ENCODE data around the gene MAP3K7CL.

Gene MAP3K7CL

GRCh38 chr21:29144736-29145353, 14.4 kb downstream of the MAP3K7CL start:
- no peak for DNase-seq (ENCODE audit: extremely low spot score)
- ChIA-PET POLR2A (interaction anchor here (1.3 kb wide), 1 partner anchor 71 kb away, joined by 4 read pairs; the partner anchor contains the start of gene CCT8), CTCF (no interaction called here)
- TF ChIP-seq LEF1 (IDR thresholded peaks at IDR 0.05; ENCODE audit: borderline replicate concordance) (no peak), FOXA1 (IDR thresholded peaks at IDR 0.05) (no peak), ZNF384 (IDR thresholded peaks at IDR 0.05) (no peak), HDGF (IDR thresholded peaks at IDR 0.05; ENCODE audit: borderline replicate concordance) (no peak), SP1 (IDR thresholded peaks at IDR 0.05) (no peak), PKNOX1 (IDR thresholded peaks at IDR 0.05) (no peak), SUZ12 (IDR thresholded peaks at IDR 0.05) (no peak), ARNT (IDR thresholded peaks at IDR 0.05) (no peak), ELF4 (IDR thresholded peaks at IDR 0.05) (no peak), L3MBTL2 (conservative IDR thresholded peaks at IDR 0.05) (no peak), CTBP1 (IDR thresholded peaks at IDR 0.05; ENCODE audit: borderline replicate concordance) (no peak), FOXM1 (IDR thresholded peaks at IDR 0.05; ENCODE audit: borderline replicate concordance) (no peak)

- TF ChIP-seq BHLHE40 (IDR thresholded peaks at IDR 0.05; ENCODE audit: borderline replicate concordance) (no peak), L3MBTL2 (conservative IDR thresholded peaks at IDR 0.05) (no peak), FOXA1 (IDR thresholded peaks at IDR 0.05) (no peak), SUZ12 (IDR thresholded peaks at IDR 0.05) (no peak), CTBP1 (IDR thresholded peaks at IDR 0.05; ENCODE audit: borderline replicate concordance) (no peak), ZNF384 (IDR thresholded peaks at IDR 0.05) (no peak), TARDBP (IDR thresholded peaks at IDR 0.05) (no peak), SP1 (IDR thresholded peaks at IDR 0.05) (no peak), FOXM1 (IDR thresholded peaks at IDR 0.05; ENCODE audit: borderline replicate concordance) (no peak), ARNT (IDR thresholded peaks at IDR 0.05) (no peak), PKNOX1 (IDR thresholded peaks at IDR 0.05) (no peak), LEF1 (IDR thresholded peaks at IDR 0.05; ENCODE audit: borderline replicate concordance) (no peak), FOXK2 (IDR thresholded peaks at IDR 0.05) (no peak)
- DNase-seq (ENCODE audit: extremely low spot score): no peak
- POLR2A ChIA-PET: interaction anchor here (1.0 to 1.3 kb wide), 2 partner anchors 10 to 72 kb away, joined by 4 read pairs; partner anchors contain the start of gene CCT8
- CTCF ChIA-PET: interaction anchor here (1.4 kb wide), 1 partner anchor 10 kb away, joined by 3 read pairs; no protein-coding TSS in a partner anchor
These were observed 14.9 kb downstream of the MAP3K7CL start for GRCh38 chr21:29145354-29145782.

GRCh38 chr21:29145852-29146453, 15.5 kb downstream of the MAP3K7CL start:
- POLR2A ChIA-PET: interaction anchor here (1.0 kb wide), 2 partner anchors 10 to 72 kb away, joined by 3 to 4 read pairs; partner anchors contain the start of gene CCT8
- CTCF ChIA-PET: interaction anchor here (1.4 kb wide), 1 partner anchor 9 kb away, joined by 3 read pairs; no protein-coding TSS in a partner anchor
- no peak for DNase-seq (ENCODE audit: extremely low spot score)
- TF ChIP-seq FOXK2 (IDR thresholded peaks at IDR 0.05) (no peak), TARDBP (IDR thresholded peaks at IDR 0.05) (no peak), ZNF384 (IDR thresholded peaks at IDR 0.05) (no peak), FOXM1 (IDR thresholded peaks at IDR 0.05; ENCODE audit: borderline replicate concordance) (no peak), ELF4 (IDR thresholded peaks at IDR 0.05) (no peak), L3MBTL2 (conservative IDR thresholded peaks at IDR 0.05) (no peak), PKNOX1 (IDR thresholded peaks at IDR 0.05) (no peak), HDGF (IDR thresholded peaks at IDR 0.05; ENCODE audit: borderline replicate concordance) (no peak), NFRKB (IDR thresholded peaks at IDR 0.05) (no peak), ARNT (IDR thresholded peaks at IDR 0.05) (no peak), SUZ12 (IDR thresholded peaks at IDR 0.05) (no peak), SP1 (IDR thresholded peaks at IDR 0.05) (no peak), FOXA1 (IDR thresholded peaks at IDR 0.05) (no peak), BHLHE40 (IDR thresholded peaks at IDR 0.05; ENCODE audit: borderline replicate concordance) (no peak), CTBP1 (IDR thresholded peaks at IDR 0.05; ENCODE audit: borderline replicate concordance) (no peak), LEF1 (IDR thresholded peaks at IDR 0.05; ENCODE audit: borderline replicate concordance) (no peak)

GRCh38 chr21:29146726-29147125, 16.3 kb downstream of the MAP3K7CL start:
- ChIA-PET POLR2A (interaction anchor here (1.0 kb wide), 1 partner anchor 73 kb away, joined by 3 read pairs; the partner anchor contains the start of gene CCT8), CTCF (interaction anchor here (1.4 kb wide), 1 partner anchor 9 kb away, joined by 3 read pairs; no protein-coding TSS in a partner anchor)
- DNase-seq (ENCODE audit: extremely low spot score): no peak
- TF ChIP-seq SUZ12 (IDR thresholded peaks at IDR 0.05) (no peak), PKNOX1 (IDR thresholded peaks at IDR 0.05) (no peak), FOXA1 (IDR thresholded peaks at IDR 0.05) (no peak), HDGF (IDR thresholded peaks at IDR 0.05; ENCODE audit: borderline replicate concordance) (no peak), ARNT (IDR thresholded peaks at IDR 0.05) (no peak), TARDBP (IDR thresholded peaks at IDR 0.05) (no peak), CTBP1 (IDR thresholded peaks at IDR 0.05; ENCODE audit: borderline replicate concordance) (no peak)

GRCh38 chr21:29148530-29148929, 18.1 kb downstream of the MAP3K7CL start:
- no peak for DNase-seq (ENCODE audit: extremely low spot score)
- TF ChIP-seq CTBP1 (IDR thresholded peaks at IDR 0.05; ENCODE audit: borderline replicate concordance): no peak
- TF ChIP-seq L3MBTL2 (conservative IDR thresholded peaks at IDR 0.05): no peak
- TF ChIP-seq ZNF384 (IDR thresholded peaks at IDR 0.05): no peak
- TF ChIP-seq NFRKB (IDR thresholded peaks at IDR 0.05): no peak
- no peak for TF ChIP-seq ELF4 (IDR thresholded peaks at IDR 0.05)
- no peak for TF ChIP-seq ARNT (IDR thresholded peaks at IDR 0.05)
- no peak for TF ChIP-seq SP1 (IDR thresholded peaks at IDR 0.05)
- no peak for TF ChIP-seq SUZ12 (IDR thresholded peaks at IDR 0.05)
- no peak for TF ChIP-seq PKNOX1 (IDR thresholded peaks at IDR 0.05)
- no peak for TF ChIP-seq FOXM1 (IDR thresholded peaks at IDR 0.05; ENCODE audit: borderline replicate concordance)
- no peak for TF ChIP-seq HDGF (IDR thresholded peaks at IDR 0.05; ENCODE audit: borderline replicate concordance)
- no peak for TF ChIP-seq BHLHE40 (IDR thresholded peaks at IDR 0.05; ENCODE audit: borderline replicate concordance)
- POLR2A ChIA-PET: no interaction called here
- CTCF ChIA-PET: no interaction called here

All from HEK293T (cell line).